GM10266 (cell line): ENCODE results near the gene CNRIP1.
A peak's percentile ranks its signal among the peaks of the same experiment; 100 is the strongest.

ENCODE experiments used
- DNase-seq: peaks from one replicate; pipeline ENCODE4 v3.0.0; 2012; ENCODE audit errors: extremely low spot score
- CTCF ChIP-seq: IDR thresholded peaks from 2 replicates; pipeline ENCODE4 v1.5.1; 2012; ENCODE audit warnings: mild to moderate bottlenecking, low read depth; ENCODE audit not compliant: control insufficient read depth, insufficient read depth; ENCODE audit errors: missing control alignments

CNRIP1 gene

GRCh38 chr2:68251855-68252399 lies 67.8 kb downstream of the CNRIP1 start:
- DNase-seq, result peak; percentile 50

GRCh38 chr2:68251187-68251854 lies 68.4 kb downstream of the CNRIP1 start:
- peak; percentile 75 for DNase-seq
- TF ChIP-seq CTCF, result peak; percentile 72

More at GRCh38 chr2:68251855-68252399, 67.8 kb downstream of the CNRIP1 start:
- TF ChIP-seq CTCF, result peak; percentile 3

- TF ChIP-seq CTCF, result no peak
- DNase-seq, result no peak
Observed at GRCh38 chr2:68250652-68251186, 69.0 kb downstream of the CNRIP1 start.

- no peak for TF ChIP-seq CTCF
- DNase-seq, result no peak
Observed at GRCh38 chr2:68250196-68250595, 69.6 kb downstream of the CNRIP1 start.

- no peak for TF ChIP-seq CTCF
- DNase-seq, result no peak
Observed at GRCh38 chr2:68248806-68249205, 70.9 kb downstream of the CNRIP1 start.

GRCh38 chr2:68248361-68248760 lies 71.4 kb downstream of the CNRIP1 start:
- no peak for DNase-seq
- no peak for TF ChIP-seq CTCF

GRCh38 chr2:68246396-68246795 lies 73.4 kb downstream of the CNRIP1 start:
- no peak for TF ChIP-seq CTCF

More at GRCh38 chr2:68246396-68246795, 73.4 kb downstream of the CNRIP1 start:
- DNase-seq, result no peak
